ENCODE results near the gene XIRP2. TPM values are rescaled to one million over a fixed set of nuclear protein-coding genes. Genes with fewer than 3 reads are reported as not detected.

The XIRP2 gene
- total and polyA plus RNA-seq, 2 of the 4 experiments (the other 2 are of a cell fraction) = 0.05 to 0.18 TPM

DNA sequence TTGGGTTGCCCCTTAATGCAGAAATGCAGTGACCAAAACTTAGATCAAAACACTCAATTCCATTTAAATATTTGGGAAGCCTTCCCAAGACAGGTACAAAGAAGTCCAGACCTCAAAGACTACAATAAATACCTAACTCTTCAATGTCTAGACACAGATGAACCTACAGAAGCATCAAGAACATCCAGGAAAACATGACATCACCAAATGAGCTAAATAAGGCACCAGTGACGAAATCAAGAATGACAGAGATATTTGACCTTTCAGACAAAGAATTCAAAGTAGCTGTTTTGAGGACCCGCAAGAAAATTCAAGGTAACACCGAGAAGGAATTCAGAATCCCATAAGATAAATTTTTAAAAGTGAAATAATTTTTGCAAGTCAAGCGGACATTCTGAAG lies 140.2 kb downstream of the XIRP2 start:
- intact Hi-C loops (cut with micrococcal nuclease) (no loop called here), dilution Hi-C loops (cut with HindIII; ENCODE audit: low sequenced_read_pairs, unreplicated experiment) (no loop called here), in situ Hi-C loops (cut with MboI; ENCODE audit: low sequenced_read_pairs) (no loop called here)
- no peak overlapping the region for H4K5ac ChIP-seq (ENCODE audit: low read depth, low read length)
- BruUV-seq (replicated peaks) = no TSS peak
- H3K56ac ChIP-seq (ENCODE audit: extremely low read depth, insufficient read depth, low read length) = no peak overlapping the region
- ATAC-seq (ENCODE audit: low read depth) (no peak), DNase-seq (no peak)
- H3K4me1 ChIP-seq (ENCODE audit: control insufficient read depth, insufficient read depth, low read length) = no peaks in the 10 kb centered on the region
- H4K91ac ChIP-seq (ENCODE audit: insufficient read depth, low read depth, low read length) = no peak overlapping the region
- ChIA-PET POLR2A (ENCODE audit: unreplicated experiment) (no interaction called here), CTCF (no interaction called here)
- no peak overlapping the region for H2BK120ac ChIP-seq (ENCODE audit: low read depth, low read length)
- no peak overlapping the region for H2BK20ac ChIP-seq (ENCODE audit: low read depth, low read length)
- H3K23ac ChIP-seq (ENCODE audit: low read depth, low read length) = no peak overlapping the region
- H3K4ac ChIP-seq (ENCODE audit: low read depth, low read length) = no peak overlapping the region
- WGBS, 2 experiments (ENCODE audit: extremely low coverage in 2 of 2, insufficient read length in 1 of 2) = no CpG with 5 or more reads among the region's 4 CpGs
- H3K14ac ChIP-seq (replicated peaks; ENCODE audit: low read depth, low read length) = no peak overlapping the region
- H2AK9ac ChIP-seq (replicated peaks; ENCODE audit: low read depth, low read length, poor library complexity) = no peak overlapping the region
- no peak overlapping the region for H3K4me2 ChIP-seq (ENCODE audit: low read depth, low read length)
- no peak overlapping the region for H2AFZ ChIP-seq (replicated peaks; ENCODE audit: low read length, poor library complexity)
- no peak overlapping the region for H2BK5ac ChIP-seq (ENCODE audit: low read depth, low read length, poor library complexity, severe bottlenecking)
- no peak overlapping the region for H3K4me3 ChIP-seq (ENCODE audit: insufficient read depth, low read depth, low read length)
- H3K9ac ChIP-seq (ENCODE audit: low read depth, low read length) = no peak overlapping the region
- no peak overlapping the region for H2BK15ac ChIP-seq (ENCODE audit: low read depth, low read length)
- no peaks in the 10 kb centered on the region for H3K79me1 ChIP-seq (ENCODE audit: low read depth in 1 of 2, low read length in 2 of 2)
- no peak overlapping the region for H4K8ac ChIP-seq (ENCODE audit: low read depth in 2 of 2, low read length in 2 of 2)
- no peak overlapping the region for H3K18ac ChIP-seq (ENCODE audit: low read depth, low read length)
- H3K27ac ChIP-seq (ENCODE audit: insufficient read depth, low read length) = no peak overlapping the region
- no peaks in the 10 kb centered on the region for H3K27me3 ChIP-seq (ENCODE audit: control insufficient read depth, insufficient read depth, low read length)
- TF ChIP-seq, protein P1, sequence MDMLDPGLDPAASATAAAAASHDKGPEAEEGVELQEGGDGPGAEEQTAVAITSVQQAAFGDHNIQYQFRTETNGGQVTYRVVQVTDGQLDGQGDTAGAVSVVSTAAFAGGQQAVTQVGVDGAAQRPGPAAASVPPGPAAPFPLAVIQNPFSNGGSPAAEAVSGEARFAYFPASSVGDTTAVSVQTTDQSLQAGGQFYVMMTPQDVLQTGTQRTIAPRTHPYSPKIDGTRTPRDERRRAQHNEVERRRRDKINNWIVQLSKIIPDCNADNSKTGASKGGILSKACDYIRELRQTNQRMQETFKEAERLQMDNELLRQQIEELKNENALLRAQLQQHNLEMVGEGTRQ (IDR thresholded peaks at IDR 0.05; ENCODE audit: low read depth, low read length) = no peak
- TF ChIP-seq BHLHE40 (IDR thresholded peaks at IDR 0.05; ENCODE audit: low read depth, low read length) (no peak), POLR2A (IDR thresholded peaks at IDR 0.05; ENCODE audit: low read depth, low read length) (no peak), MXI1 (IDR thresholded peaks at IDR 0.05; ENCODE audit: borderline replicate concordance, low read depth, low read length) (no peak), CHD1 (IDR thresholded peaks at IDR 0.05; ENCODE audit: low read depth, low read length) (no peak), RAD21 (IDR thresholded peaks at IDR 0.05; ENCODE audit: low read length) (no peak), NFE2L2 (IDR thresholded peaks at IDR 0.05; ENCODE audit: low read depth, low read length) (no peak), RFX5 (IDR thresholded peaks at IDR 0.05; ENCODE audit: low read depth, low read length) (no peak), RCOR1 (IDR thresholded peaks at IDR 0.05; ENCODE audit: insufficient replicate concordance, low read length) (no peak), FOS (IDR thresholded peaks at IDR 0.05; ENCODE audit: low read depth, low read length) (no peak), MAZ (IDR thresholded peaks at IDR 0.05; ENCODE audit: borderline replicate concordance, low read depth, low read length) (no peak), MAFK (IDR thresholded peaks at IDR 0.05; ENCODE audit: low read depth, low read length) (no peak), CEBPB (IDR thresholded peaks at IDR 0.05; ENCODE audit: low read depth, low read length) (no peak), SMC3 (IDR thresholded peaks at IDR 0.05; ENCODE audit: low read depth, low read length) (no peak)
- TF ChIP-seq, protein P2, sequence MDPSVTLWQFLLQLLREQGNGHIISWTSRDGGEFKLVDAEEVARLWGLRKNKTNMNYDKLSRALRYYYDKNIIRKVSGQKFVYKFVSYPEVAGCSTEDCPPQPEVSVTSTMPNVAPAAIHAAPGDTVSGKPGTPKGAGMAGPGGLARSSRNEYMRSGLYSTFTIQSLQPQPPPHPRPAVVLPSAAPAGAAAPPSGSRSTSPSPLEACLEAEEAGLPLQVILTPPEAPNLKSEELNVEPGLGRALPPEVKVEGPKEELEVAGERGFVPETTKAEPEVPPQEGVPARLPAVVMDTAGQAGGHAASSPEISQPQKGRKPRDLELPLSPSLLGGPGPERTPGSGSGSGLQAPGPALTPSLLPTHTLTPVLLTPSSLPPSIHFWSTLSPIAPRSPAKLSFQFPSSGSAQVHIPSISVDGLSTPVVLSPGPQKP (IDR thresholded peaks at IDR 0.05; ENCODE audit: borderline replicate concordance, low read depth, low read length) = no peak
- TF ChIP-seq, protein P3, sequence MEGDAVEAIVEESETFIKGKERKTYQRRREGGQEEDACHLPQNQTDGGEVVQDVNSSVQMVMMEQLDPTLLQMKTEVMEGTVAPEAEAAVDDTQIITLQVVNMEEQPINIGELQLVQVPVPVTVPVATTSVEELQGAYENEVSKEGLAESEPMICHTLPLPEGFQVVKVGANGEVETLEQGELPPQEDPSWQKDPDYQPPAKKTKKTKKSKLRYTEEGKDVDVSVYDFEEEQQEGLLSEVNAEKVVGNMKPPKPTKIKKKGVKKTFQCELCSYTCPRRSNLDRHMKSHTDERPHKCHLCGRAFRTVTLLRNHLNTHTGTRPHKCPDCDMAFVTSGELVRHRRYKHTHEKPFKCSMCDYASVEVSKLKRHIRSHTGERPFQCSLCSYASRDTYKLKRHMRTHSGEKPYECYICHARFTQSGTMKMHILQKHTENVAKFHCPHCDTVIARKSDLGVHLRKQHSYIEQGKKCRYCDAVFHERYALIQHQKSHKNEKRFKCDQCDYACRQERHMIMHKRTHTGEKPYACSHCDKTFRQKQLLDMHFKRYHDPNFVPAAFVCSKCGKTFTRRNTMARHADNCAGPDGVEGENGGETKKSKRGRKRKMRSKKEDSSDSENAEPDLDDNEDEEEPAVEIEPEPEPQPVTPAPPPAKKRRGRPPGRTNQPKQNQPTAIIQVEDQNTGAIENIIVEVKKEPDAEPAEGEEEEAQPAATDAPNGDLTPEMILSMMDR (conservative IDR thresholded peaks at IDR 0.05; ENCODE audit: low read depth, low read length) = no peak
- H3K36me3 ChIP-seq (ENCODE audit: control insufficient read depth, insufficient read depth, low read length) = no peaks in the 10 kb centered on the region
- H3K9me1 ChIP-seq (ENCODE audit: insufficient read depth, low read length) = no peaks in the 10 kb centered on the region
- no peak overlapping the region for H2AK5ac ChIP-seq (ENCODE audit: low read depth, low read length)
- no peaks in the 10 kb centered on the region for H4K20me1 ChIP-seq (ENCODE audit: insufficient read depth, low read length)
- no peaks in the 10 kb centered on the region for H3K9me3 ChIP-seq (ENCODE audit: control insufficient read depth, insufficient read depth, low read length)
